WTC11 (cell line): Measurements from ENCODE around the gene NCKAP5. TPM values are rescaled to one million over a fixed set of nuclear protein-coding genes. Genes with fewer than 3 reads are reported as not detected.

Source experiments
- ATAC-seq: fragments of 200-7000 bp; cut with Tn5 transposase; 2 replicates; pipeline ENCODE4 v1.10.0; 2021; ENCODE audit warnings: mild to moderate bottlenecking, moderate library complexity
- CTCF ChIA-PET: fragments of 300-600 bp; sonication (Branson Sonifier 250); formaldehyde crosslinking; loops from one replicate; lab custom pipeline; 2021; ENCODE audit warnings: antibody characterized with exemption; lab: Charles Lee
- POLR2A ChIA-PET: fragments of 350-600 bp; sonication (Branson Sonifier 250); formaldehyde crosslinking; loops from one replicate; lab custom pipeline; 2021; ENCODE audit warnings: antibody characterized with exemption; lab: Charles Lee
- DNase-seq: peaks from one replicate; pipeline ENCODE4 v3.0.0; 2021; ENCODE audit warnings: low spot score
- H3K27ac Mint-ChIP-seq: 2 replicates; pipeline ENCODE4 v1.8.0; 2021; ENCODE audit warnings: mixed read lengths
- H3K27me3 Mint-ChIP-seq: 2 replicates; pipeline ENCODE4 v1.8.0; 2021; ENCODE audit warnings: low read depth, mild to moderate bottlenecking, moderate library complexity, mixed read lengths
- H3K36me3 Mint-ChIP-seq: 2 replicates; pipeline ENCODE4 v1.8.0; 2021; ENCODE audit warnings: mixed read lengths
- H3K4me1 Mint-ChIP-seq: 2 replicates; pipeline ENCODE4 v1.8.0; 2022; ENCODE audit warnings: mixed read lengths
- H3K4me3 Mint-ChIP-seq: 2 replicates; pipeline ENCODE4 v1.8.0; 2021; ENCODE audit warnings: mild to moderate bottlenecking, moderate library complexity, mixed read lengths
- H3K9me3 Mint-ChIP-seq: 2 replicates; pipeline ENCODE4 v1.8.0; 2021; ENCODE audit warnings: mixed read lengths
- ATF6 ChIP-seq: sonication (generic); formaldehyde crosslinking; IDR thresholded peaks from 2 replicates; pipeline ENCODE4 v1.8.1; 2023; ENCODE audit warnings: mild to moderate bottlenecking, missing genetic modification reagents
- ETV6 ChIP-seq: sonication (generic); formaldehyde crosslinking; IDR thresholded peaks from 2 replicates; pipeline ENCODE4 v1.8.1; 2022; ENCODE audit warnings: mild to moderate bottlenecking, missing genetic modification reagents
- FOXP1 ChIP-seq: sonication (generic); formaldehyde crosslinking; IDR thresholded peaks from 2 replicates; pipeline ENCODE4 v1.8.0; 2022; ENCODE audit warnings: missing genetic modification reagents, mild to moderate bottlenecking, moderate library complexity, borderline replicate concordance
- IRF2 ChIP-seq: sonication (generic); formaldehyde crosslinking; IDR thresholded peaks from 2 replicates; pipeline ENCODE4 v1.8.0; 2022; ENCODE audit warnings: low read depth, missing genetic modification reagents, borderline replicate concordance
- JUN ChIP-seq: sonication (generic); formaldehyde crosslinking; IDR thresholded peaks from 2 replicates; pipeline ENCODE4 v1.8.0; 2023; ENCODE audit warnings: mild to moderate bottlenecking, missing genetic modification reagents
- KAT7 ChIP-seq: sonication (generic); formaldehyde crosslinking; IDR thresholded peaks from 2 replicates; pipeline ENCODE4 v1.8.1; 2023; ENCODE audit warnings: missing genetic modification reagents, mild to moderate bottlenecking, borderline replicate concordance
- MAX ChIP-seq: sonication (generic); formaldehyde crosslinking; IDR thresholded peaks from 2 replicates; pipeline ENCODE4 v1.8.0; 2022; ENCODE audit warnings: mild to moderate bottlenecking, missing genetic modification reagents
- MLX ChIP-seq: sonication (generic); formaldehyde crosslinking; IDR thresholded peaks from 2 replicates; pipeline ENCODE4 v1.8.1; 2023; ENCODE audit warnings: mild to moderate bottlenecking, missing genetic modification reagents, moderate library complexity
- NFATC4 ChIP-seq: fragments of 250-450 bp; sonication (Bioruptor Pico); IDR thresholded peaks from 2 replicates; pipeline ENCODE4 v1.9.0; 2021; ENCODE audit warnings: mild to moderate bottlenecking
- NR3C1 ChIP-seq: sonication (generic); formaldehyde crosslinking; conservative IDR thresholded peaks from 2 replicates; pipeline ENCODE4 v1.8.1; 2023; ENCODE audit warnings: low read depth, mild to moderate bottlenecking, missing genetic modification reagents
- PRDM15 ChIP-seq: sonication (generic); formaldehyde crosslinking; IDR thresholded peaks from 2 replicates; pipeline ENCODE4 v1.8.0; 2022; ENCODE audit warnings: missing genetic modification reagents
- PRRX2 ChIP-seq: fragments of 250-450 bp; sonication (Bioruptor Pico); IDR thresholded peaks from 2 replicates; pipeline ENCODE4 v1.8.0; 2021; ENCODE audit warnings: mild to moderate bottlenecking
- ZNF219 ChIP-seq: sonication (generic); formaldehyde crosslinking; IDR thresholded peaks from 2 replicates; pipeline ENCODE4 v1.8.0; 2023; ENCODE audit warnings: missing genetic modification reagents, mild to moderate bottlenecking, borderline replicate concordance
- total RNA-seq: library from RNA; stranded (reverse); gene quantifications from 3 replicates; pipeline ENCODE4 v1.2.3, GENCODE V29; 2021
- TF ChIP-seq, protein P1 (sequence below): fragments of 250-450 bp; sonication (Bioruptor Pico); IDR thresholded peaks from 2 replicates; pipeline ENCODE4 v2.1.2; 2022; ENCODE audit warnings: mild to moderate bottlenecking, moderate library complexity
- TF ChIP-seq, protein P2 (sequence below): sonication (generic); formaldehyde crosslinking; IDR thresholded peaks from 2 replicates; pipeline ENCODE4 v1.8.0; 2023; ENCODE audit warnings: missing genetic modification reagents, mild to moderate bottlenecking, borderline replicate concordance
- TF ChIP-seq, protein P3 (sequence below): sonication (generic); formaldehyde crosslinking; IDR thresholded peaks from 2 replicates; pipeline ENCODE4 v1.8.1; 2022; ENCODE audit warnings: low read depth, missing genetic modification reagents, borderline replicate concordance
- TF ChIP-seq, protein P4 (sequence below): sonication (generic); formaldehyde crosslinking; IDR thresholded peaks from 2 replicates; pipeline ENCODE4 v1.8.1; 2023; ENCODE audit warnings: mild to moderate bottlenecking, missing genetic modification reagents, moderate library complexity
- TF ChIP-seq, protein P5 (sequence below): sonication (generic); formaldehyde crosslinking; IDR thresholded peaks from 2 replicates; pipeline ENCODE4 v1.8.1; 2022; ENCODE audit warnings: missing genetic modification reagents, borderline replicate concordance

The NCKAP5 gene
- total RNA-seq, 1 experiment from 2014 or later, result 0.55 TPM

- TF ChIP-seq FOXP1 (no peak), MLX (CRISPR knock-in tag) (no peak), IRF2 (CRISPR knock-in tag) (no peak), KAT7 (CRISPR knock-in tag) (no peak), PRDM15 (no peak), MAX (no peak)
Measured at GRCh38 chr2:133253793-133254192, 314.5 kb downstream of the NCKAP5 start (continued).

GRCh38 chr2:133252780-133253355 lies 315.4 kb downstream of the NCKAP5 start:
- H3K36me3 Mint-ChIP-seq, result no peaks in the 10 kb centered on the region
- H3K4me1 Mint-ChIP-seq, result no peaks in the 10 kb centered on the region
- H3K27me3 Mint-ChIP-seq, result no peaks in the 10 kb centered on the region
- ChIA-PET POLR2A (no interaction called here), CTCF (no interaction called here)
- no peak for DNase-seq
- TF ChIP-seq, protein P1, sequence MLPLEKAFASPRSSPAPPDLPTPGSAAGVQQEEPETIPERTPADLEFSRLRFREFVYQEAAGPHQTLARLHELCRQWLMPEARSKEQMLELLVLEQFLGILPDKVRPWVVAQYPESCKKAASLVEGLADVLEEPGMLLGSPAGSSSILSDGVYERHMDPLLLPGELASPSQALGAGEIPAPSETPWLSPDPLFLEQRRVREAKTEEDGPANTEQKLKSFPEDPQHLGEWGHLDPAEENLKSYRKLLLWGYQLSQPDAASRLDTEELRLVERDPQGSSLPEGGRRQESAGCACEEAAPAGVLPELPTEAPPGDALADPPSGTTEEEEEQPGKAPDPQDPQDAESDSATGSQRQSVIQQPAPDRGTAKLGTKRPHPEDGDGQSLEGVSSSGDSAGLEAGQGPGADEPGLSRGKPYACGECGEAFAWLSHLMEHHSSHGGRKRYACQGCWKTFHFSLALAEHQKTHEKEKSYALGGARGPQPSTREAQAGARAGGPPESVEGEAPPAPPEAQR (CRISPR knock-in tag), result no peak
- no peak for TF ChIP-seq PRRX2 (CRISPR knock-in tag)
- TF ChIP-seq, protein P2, sequence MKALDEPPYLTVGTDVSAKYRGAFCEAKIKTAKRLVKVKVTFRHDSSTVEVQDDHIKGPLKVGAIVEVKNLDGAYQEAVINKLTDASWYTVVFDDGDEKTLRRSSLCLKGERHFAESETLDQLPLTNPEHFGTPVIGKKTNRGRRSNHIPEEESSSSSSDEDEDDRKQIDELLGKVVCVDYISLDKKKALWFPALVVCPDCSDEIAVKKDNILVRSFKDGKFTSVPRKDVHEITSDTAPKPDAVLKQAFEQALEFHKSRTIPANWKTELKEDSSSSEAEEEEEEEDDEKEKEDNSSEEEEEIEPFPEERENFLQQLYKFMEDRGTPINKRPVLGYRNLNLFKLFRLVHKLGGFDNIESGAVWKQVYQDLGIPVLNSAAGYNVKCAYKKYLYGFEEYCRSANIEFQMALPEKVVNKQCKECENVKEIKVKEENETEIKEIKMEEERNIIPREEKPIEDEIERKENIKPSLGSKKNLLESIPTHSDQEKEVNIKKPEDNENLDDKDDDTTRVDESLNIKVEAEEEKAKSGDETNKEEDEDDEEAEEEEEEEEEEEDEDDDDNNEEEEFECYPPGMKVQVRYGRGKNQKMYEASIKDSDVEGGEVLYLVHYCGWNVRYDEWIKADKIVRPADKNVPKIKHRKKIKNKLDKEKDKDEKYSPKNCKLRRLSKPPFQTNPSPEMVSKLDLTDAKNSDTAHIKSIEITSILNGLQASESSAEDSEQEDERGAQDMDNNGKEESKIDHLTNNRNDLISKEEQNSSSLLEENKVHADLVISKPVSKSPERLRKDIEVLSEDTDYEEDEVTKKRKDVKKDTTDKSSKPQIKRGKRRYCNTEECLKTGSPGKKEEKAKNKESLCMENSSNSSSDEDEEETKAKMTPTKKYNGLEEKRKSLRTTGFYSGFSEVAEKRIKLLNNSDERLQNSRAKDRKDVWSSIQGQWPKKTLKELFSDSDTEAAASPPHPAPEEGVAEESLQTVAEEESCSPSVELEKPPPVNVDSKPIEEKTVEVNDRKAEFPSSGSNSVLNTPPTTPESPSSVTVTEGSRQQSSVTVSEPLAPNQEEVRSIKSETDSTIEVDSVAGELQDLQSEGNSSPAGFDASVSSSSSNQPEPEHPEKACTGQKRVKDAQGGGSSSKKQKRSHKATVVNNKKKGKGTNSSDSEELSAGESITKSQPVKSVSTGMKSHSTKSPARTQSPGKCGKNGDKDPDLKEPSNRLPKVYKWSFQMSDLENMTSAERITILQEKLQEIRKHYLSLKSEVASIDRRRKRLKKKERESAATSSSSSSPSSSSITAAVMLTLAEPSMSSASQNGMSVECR, result no peak
- TF ChIP-seq, protein P3, sequence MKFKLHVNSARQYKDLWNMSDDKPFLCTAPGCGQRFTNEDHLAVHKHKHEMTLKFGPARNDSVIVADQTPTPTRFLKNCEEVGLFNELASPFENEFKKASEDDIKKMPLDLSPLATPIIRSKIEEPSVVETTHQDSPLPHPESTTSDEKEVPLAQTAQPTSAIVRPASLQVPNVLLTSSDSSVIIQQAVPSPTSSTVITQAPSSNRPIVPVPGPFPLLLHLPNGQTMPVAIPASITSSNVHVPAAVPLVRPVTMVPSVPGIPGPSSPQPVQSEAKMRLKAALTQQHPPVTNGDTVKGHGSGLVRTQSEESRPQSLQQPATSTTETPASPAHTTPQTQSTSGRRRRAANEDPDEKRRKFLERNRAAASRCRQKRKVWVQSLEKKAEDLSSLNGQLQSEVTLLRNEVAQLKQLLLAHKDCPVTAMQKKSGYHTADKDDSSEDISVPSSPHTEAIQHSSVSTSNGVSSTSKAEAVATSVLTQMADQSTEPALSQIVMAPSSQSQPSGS (CRISPR knock-in tag), result no peak
- TF ChIP-seq ZNF219 (CRISPR knock-in tag), result no peak
- TF ChIP-seq MAX, result no peak
- TF ChIP-seq ATF6 (CRISPR knock-in tag), result no peak
- no peak for TF ChIP-seq KAT7 (CRISPR knock-in tag)
- TF ChIP-seq NFATC4, result no peak
- no peak for TF ChIP-seq JUN (CRISPR knock-in tag)
- no peak for TF ChIP-seq ETV6
- TF ChIP-seq, protein P4, sequence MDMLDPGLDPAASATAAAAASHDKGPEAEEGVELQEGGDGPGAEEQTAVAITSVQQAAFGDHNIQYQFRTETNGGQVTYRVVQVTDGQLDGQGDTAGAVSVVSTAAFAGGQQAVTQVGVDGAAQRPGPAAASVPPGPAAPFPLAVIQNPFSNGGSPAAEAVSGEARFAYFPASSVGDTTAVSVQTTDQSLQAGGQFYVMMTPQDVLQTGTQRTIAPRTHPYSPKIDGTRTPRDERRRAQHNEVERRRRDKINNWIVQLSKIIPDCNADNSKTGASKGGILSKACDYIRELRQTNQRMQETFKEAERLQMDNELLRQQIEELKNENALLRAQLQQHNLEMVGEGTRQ (CRISPR knock-in tag), result no peak
- no peak for TF ChIP-seq NR3C1 (CRISPR knock-in tag)
- TF ChIP-seq, protein P5, sequence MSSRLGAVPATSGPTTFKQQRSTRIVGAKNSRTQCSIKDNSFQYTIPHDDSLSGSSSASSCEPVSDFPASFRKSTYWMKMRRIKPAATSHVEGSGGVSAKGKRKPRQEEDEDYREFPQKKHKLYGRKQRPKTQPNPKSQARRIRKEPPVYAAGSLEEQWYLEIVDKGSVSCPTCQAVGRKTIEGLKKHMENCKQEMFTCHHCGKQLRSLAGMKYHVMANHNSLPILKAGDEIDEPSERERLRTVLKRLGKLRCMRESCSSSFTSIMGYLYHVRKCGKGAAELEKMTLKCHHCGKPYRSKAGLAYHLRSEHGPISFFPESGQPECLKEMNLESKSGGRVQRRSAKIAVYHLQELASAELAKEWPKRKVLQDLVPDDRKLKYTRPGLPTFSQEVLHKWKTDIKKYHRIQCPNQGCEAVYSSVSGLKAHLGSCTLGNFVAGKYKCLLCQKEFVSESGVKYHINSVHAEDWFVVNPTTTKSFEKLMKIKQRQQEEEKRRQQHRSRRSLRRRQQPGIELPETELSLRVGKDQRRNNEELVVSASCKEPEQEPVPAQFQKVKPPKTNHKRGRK (CRISPR knock-in tag), result no peak
- TF ChIP-seq, all 79 proteins: peak for 0
- ATAC-seq, result no peak
- H3K9me3 Mint-ChIP-seq, result no peaks in the 10 kb centered on the region
- no peak overlapping the region for H3K27ac Mint-ChIP-seq
- no peak overlapping the region for H3K4me3 Mint-ChIP-seq
